NCI-H128 (cell line): Measurements from ENCODE around the gene FAM199X.
"Not testable (repeated sequence)": the region's sequence is repeated elsewhere in the genome, so short reads cannot be mapped to it uniquely, and the experiment has no call there.

Source experiments
- DNase-seq: peaks from one replicate; lab custom pipeline; 2025; ENCODE audit not compliant: unreplicated experiment; lab: John Stamatoyannopoulos, UW

The FAM199X gene

DNA sequence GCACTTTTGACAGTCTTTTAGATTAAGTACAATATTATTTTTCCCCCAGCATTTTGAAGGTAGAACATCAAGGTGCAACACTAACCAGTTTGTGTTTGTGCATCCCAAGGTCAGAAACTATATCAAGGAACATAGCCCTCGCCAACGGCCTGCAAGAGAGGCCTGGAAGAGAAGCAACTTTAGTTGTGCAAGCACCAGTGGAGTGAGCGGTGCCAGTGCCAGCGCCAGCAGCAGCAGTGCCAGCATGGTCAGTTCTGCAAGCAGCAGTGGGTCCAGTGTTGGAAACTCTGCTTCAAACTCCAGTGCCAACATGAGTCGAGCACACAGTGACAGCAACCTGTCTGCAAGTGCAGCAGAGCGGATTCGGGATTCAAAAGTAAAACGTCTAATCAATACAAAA lies 21.7 kb downstream of the FAM199X start:
- DNase-seq: no peak

DNA sequence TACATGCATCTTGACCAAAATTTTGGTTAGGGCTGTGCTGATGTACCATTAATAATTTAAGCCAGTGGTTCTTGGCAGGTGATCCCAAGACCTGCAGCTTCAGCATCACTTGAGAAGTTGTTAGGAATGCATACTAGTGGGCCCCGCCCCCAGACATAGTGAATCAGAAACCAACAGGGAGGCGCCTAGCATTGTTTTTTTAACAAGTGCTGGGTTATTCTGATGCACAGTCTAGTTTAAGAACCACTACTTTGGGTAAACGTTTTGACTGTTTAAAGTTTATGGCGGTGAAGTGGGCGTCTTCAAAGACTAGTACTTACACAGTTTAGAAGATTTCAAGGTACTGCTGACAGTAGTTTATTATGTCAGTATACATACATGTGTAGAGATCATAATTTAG lies 23.6 kb downstream of the FAM199X start:
- DNase-seq: no peak

DNA sequence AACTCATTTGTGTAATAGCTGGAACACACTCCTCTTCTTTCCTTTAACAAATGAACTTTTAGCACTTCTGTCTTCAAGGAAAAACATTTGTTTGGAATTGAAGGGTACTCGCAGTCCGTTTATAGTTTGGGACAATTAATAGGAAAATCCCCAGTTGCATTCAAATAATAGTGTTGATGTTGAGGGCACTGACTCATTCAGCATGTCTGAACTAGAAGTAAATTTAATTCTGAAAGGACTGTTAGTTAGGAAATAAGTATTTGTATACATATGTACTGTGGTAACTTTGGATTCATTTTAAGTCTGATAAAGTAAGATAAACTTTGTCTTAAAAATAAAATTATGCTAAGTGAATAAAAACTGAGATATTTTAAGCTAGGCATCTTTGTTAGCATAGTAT lies 27.2 kb downstream of the FAM199X start:
- DNase-seq: no peak

DNA sequence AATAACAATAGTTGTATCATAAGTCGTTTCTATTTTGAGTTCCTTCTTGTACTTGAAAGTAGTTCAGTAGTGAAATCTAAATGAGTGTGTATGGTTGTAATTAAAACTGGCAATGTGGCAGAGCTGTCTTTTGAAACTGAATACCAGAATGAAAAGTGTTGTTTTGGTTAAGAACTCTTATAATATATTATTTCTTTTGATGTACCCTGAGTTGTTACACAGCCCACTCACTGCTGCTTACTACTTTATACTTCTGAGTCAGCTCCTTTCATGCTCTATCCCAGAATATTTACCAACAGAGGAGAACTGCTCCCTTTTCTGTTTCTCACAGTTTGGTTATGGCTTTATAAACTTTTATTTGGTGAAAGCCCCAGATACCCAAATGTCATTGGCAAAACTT lies 28.8 kb downstream of the FAM199X start:
- no peak for DNase-seq

DNA sequence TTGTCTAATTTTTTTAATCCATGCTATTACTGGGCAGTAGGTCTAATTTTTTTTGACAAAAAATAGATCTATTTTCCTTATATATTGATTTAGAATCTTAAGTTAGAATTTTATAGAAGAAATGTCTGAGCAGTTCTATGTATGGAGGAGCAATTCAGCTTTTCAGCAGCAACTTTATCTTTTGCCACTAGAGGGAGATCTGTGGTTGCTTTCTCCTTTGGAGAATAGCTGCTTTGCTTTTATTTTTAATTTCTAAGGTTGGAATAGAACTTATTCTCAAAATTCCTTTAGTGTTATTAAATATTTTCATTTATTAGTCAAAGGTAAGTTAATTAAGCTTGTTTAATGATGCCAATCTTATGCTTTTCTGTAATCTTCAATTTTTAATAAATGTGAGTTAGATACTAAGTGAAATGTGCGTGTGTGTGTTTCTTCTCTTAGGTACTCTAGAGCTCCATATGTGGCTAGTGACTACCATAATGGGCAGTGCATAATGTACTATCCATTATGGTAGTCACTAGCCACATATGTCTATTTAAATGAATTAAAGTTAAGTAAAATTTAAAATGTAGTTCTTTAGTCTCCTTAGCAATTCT lies 29.3 kb downstream of the FAM199X start:
- peak; percentile 4 for DNase-seq

DNA sequence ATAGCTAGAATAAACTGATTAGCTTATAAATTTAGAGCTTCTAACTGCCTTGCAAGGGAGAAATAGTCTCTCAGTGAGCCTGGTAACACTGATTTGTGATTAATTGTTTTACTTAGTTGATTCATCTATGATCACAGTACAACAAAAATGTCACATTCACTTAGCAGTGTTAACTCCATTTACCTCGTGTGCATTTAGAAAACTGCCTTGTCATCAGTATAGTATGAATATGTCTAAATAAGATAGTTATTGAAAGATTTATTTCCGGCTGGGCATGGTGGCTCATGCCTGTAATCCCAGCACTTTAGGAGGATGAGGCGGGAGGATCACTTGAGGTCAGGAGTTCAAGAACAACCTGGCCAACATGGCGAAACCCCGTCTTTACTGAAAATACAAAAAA lies 39.3 kb downstream of the FAM199X start:
- no peak for DNase-seq

DNA sequence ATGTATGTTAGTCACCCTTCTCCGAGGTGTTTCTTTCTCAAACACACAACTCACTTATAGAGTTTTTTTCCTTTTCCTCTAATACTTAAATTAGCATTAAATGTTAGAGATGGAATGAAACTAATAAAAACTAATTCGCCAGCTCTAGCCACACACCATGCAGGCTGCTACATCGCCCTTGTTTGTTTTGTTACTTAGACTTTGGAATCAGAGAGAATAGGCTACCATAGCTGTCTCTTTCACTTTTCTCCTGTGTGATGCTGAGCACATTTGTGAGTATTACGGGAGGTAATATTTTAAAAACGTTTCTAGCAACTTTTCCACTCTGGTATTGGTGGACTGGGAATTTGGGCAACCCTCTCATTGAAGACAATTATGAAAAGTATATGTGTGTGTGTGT lies 44.9 kb downstream of the FAM199X start:
- no peak for DNase-seq

DNA sequence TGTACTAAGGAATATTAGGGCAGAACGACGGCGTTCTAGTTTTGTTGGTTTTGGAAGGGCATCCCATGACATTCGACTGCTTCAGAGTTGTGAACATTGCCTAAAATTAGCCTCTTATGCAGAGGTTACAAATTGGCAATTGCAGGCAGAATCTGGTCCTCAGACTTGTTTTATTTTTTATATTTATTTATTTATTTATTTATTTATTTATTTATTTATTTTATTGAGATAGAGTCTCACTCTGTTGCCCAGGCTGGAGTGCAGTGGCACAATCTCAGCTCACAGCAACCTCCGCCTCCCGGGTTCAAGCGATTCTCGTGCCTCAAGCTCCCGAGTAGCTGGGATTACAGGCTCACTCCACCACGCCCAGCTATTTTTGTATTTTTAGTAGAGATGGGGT lies 63.8 kb downstream of the FAM199X start:
- not testable (repeated sequence) for DNase-seq
